ENCODE data around the gene WDR12.

DNA sequence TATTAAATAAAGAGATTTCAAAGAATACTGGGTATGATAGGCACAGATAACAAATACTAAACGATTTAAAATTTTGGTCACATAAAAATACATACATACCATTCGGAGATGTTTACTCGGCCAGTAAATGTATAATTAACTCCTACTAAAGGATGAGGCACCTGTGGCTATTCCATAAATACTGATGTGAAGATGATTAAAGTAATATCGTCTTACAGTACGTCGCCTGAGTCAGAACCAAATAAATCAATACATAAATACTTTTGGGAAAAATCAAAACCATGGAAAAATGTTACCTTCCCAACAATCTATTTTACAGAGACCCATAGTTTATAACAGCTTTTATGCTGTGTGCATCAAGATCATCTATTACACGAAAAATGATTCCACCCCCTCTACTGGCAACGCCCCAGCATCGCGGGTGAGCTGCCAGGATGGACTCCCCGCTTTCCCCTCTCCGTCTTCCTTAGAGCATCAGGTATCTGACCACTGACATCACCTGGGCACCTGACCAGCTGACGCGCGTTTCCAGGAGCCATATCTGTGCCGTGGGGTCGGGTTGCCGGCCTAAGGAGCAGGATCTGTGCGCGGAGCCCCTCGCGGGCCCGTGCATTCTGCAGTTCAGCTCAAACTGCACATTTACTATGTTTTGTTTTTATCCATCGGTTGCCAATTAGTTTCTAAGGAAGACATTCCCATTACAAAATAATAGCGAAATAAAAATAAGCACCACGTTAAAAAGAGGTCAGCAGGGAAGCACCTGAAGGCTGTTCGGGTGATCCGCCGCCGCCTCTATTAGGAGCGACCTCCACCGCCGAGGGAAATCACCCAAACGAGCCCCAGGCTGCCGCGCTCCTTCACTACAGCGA lies 40.8 kb downstream of the WDR12 start:
- TF ChIP-seq, protein P1, sequence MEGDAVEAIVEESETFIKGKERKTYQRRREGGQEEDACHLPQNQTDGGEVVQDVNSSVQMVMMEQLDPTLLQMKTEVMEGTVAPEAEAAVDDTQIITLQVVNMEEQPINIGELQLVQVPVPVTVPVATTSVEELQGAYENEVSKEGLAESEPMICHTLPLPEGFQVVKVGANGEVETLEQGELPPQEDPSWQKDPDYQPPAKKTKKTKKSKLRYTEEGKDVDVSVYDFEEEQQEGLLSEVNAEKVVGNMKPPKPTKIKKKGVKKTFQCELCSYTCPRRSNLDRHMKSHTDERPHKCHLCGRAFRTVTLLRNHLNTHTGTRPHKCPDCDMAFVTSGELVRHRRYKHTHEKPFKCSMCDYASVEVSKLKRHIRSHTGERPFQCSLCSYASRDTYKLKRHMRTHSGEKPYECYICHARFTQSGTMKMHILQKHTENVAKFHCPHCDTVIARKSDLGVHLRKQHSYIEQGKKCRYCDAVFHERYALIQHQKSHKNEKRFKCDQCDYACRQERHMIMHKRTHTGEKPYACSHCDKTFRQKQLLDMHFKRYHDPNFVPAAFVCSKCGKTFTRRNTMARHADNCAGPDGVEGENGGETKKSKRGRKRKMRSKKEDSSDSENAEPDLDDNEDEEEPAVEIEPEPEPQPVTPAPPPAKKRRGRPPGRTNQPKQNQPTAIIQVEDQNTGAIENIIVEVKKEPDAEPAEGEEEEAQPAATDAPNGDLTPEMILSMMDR (IDR thresholded peaks at IDR 0.05), result peak; percentile 56
- TF ChIP-seq MAZ (IDR thresholded peaks at IDR 0.05; ENCODE audit: borderline replicate concordance, low read depth, low read length) (no peak), JUN (IDR thresholded peaks at IDR 0.05) (no peak)

Data from A549 (cell line).